ENCODE results near the gene TERT.

GRCh38 chr5:1294206-1294834 is 548 bp downstream of the TERT start:
- TF ChIP-seq POLR2A (IDR thresholded peaks at IDR 0.05) (no peak), CTCF (IDR thresholded peaks at IDR 0.05) (no peak)

Measured in body of pancreas (tissue), 4 donors.